Measurements from ENCODE around the gene MZF1.

Gene MZF1

DNA sequence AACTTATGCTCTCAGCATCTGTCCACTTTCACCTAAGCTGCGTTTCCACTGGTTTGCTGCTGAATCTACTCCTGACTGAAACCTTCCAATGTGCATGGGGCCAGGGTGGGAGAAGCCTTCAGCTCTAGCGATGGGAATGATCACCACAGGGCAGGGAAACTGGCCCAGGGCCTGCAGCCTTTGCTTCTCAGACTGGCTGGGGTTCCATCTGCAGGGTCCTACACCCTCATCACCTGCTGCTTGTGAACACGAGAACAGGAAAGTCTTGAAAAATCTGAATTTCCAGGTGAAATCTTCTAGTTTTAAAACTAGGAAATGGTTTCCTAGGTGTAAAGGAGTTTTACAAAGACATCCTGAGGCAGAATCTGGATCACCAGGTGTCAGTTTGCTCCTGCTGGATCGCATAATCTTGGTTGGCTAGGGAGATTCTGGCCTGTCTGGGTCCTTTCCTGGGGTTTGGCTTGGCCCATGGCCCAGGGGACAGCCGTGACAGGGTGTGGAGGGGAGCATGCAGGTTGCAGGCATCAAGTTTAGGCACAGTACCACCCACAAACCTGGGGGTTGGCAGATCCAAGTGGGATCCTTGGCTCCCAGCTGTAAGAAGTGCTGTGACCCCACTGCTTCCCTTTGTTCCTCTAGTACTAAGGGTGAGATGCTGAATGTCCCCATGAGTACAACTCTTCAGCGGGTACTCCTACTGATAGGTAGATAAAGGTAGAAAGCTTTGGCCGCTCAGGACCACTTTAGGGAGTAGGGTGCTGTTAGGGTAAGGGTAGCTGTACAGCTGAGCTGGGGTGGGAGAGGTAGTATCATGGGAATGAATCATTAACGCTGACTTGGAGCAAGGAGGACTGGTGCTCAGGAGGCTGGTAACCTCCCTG is 12.9 kb downstream of the MZF1 start:
- ChIA-PET CTCF (no interaction called here), POLR2A (interaction anchor here (0.6 to 5.4 kb wide), 17 partner anchors 8 to 233 kb away, joined by 3 to 58 read pairs (median 5); partner anchors contain the start of genes MZF1, TRIM28, ZBTB45 and ZNF324B)
- no peak for DNase-seq (ENCODE audit: extremely low spot score)
- TF ChIP-seq TARDBP (IDR thresholded peaks at IDR 0.05): no peak
- no peak for TF ChIP-seq CTBP1 (IDR thresholded peaks at IDR 0.05; ENCODE audit: borderline replicate concordance)
- no peak for TF ChIP-seq HDGF (IDR thresholded peaks at IDR 0.05; ENCODE audit: borderline replicate concordance)
- TF ChIP-seq, protein P1, sequence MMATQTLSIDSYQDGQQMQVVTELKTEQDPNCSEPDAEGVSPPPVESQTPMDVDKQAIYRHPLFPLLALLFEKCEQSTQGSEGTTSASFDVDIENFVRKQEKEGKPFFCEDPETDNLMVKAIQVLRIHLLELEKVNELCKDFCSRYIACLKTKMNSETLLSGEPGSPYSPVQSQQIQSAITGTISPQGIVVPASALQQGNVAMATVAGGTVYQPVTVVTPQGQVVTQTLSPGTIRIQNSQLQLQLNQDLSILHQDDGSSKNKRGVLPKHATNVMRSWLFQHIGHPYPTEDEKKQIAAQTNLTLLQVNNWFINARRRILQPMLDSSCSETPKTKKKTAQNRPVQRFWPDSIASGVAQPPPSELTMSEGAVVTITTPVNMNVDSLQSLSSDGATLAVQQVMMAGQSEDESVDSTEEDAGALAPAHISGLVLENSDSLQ (IDR thresholded peaks at IDR 0.05): no peak
- no peak for TF ChIP-seq ZNF384 (IDR thresholded peaks at IDR 0.05)
- TF ChIP-seq FOXM1 (IDR thresholded peaks at IDR 0.05; ENCODE audit: borderline replicate concordance): no peak
- TF ChIP-seq LEF1 (IDR thresholded peaks at IDR 0.05; ENCODE audit: borderline replicate concordance): no peak

DNA sequence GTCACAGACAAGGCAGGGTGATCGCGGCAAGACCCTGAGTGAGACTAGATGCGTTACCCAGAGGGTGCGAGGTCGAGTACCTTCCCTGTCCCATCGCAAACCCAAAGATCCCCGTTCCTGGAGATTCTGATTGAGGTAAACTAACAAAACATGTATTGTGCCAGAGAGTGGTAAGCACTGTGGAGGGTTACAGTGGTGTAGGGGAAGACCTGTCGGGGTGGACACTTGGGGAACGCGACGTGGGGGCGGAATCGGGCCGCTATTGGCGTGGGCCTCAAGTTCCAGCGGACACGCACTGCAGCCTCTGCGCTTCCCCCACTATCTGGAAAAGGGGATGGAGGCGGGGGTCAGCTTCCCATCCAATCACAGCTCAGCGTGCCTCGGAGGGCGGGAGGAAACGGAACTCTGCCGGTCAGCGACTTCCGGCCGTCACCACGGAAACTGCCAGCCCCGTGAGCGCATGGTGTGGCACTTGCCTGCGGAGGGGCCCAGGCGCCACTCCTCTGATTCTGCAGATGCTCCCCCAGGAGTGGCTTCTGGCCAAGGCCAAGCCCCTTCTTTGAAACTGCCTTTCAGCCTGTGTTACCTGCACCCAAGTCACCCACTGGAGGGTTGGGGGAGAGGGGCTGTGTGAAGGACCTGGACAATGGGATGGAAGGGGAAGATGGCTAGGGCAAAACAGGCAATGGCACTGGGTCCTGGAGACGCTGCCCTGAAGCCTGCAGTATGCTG is 13.7 kb downstream of the MZF1 start:
- CTCF ChIA-PET: no interaction called here
- POLR2A ChIA-PET: interaction anchor here (0.6 to 5.4 kb wide), 16 partner anchors 8 to 233 kb away, joined by 3 to 58 read pairs (median 4); partner anchors contain the start of genes MZF1, TRIM28, ZBTB45 and ZNF324B
- TF ChIP-seq L3MBTL2 (conservative IDR thresholded peaks at IDR 0.05) (peak; percentile 98), ARNT (IDR thresholded peaks at IDR 0.05) (no peak), ELF4 (IDR thresholded peaks at IDR 0.05) (peak; percentile 12; the same call in 1 of the 2 replicates), FOXK2 (IDR thresholded peaks at IDR 0.05) (no peak), NFRKB (IDR thresholded peaks at IDR 0.05) (peak; percentile 54; the same call in 1 of the 2 replicates), ZNF384 (IDR thresholded peaks at IDR 0.05) (no peak), SUZ12 (IDR thresholded peaks at IDR 0.05) (no peak), LEF1 (IDR thresholded peaks at IDR 0.05; ENCODE audit: borderline replicate concordance) (no peak), BHLHE40 (IDR thresholded peaks at IDR 0.05; ENCODE audit: borderline replicate concordance) (no peak), CTBP1 (IDR thresholded peaks at IDR 0.05; ENCODE audit: borderline replicate concordance) (no peak), TARDBP (IDR thresholded peaks at IDR 0.05) (no peak), HDGF (IDR thresholded peaks at IDR 0.05; ENCODE audit: borderline replicate concordance) (peak; percentile 40; the same call in 1 of the 2 replicates), FOXM1 (IDR thresholded peaks at IDR 0.05; ENCODE audit: borderline replicate concordance) (no peak), SP1 (IDR thresholded peaks at IDR 0.05) (no peak), FOXA1 (IDR thresholded peaks at IDR 0.05) (no peak)
- TF ChIP-seq, protein P1 (IDR thresholded peaks at IDR 0.05): no peak
- DNase-seq (ENCODE audit: extremely low spot score): peak; percentile 87

DNA sequence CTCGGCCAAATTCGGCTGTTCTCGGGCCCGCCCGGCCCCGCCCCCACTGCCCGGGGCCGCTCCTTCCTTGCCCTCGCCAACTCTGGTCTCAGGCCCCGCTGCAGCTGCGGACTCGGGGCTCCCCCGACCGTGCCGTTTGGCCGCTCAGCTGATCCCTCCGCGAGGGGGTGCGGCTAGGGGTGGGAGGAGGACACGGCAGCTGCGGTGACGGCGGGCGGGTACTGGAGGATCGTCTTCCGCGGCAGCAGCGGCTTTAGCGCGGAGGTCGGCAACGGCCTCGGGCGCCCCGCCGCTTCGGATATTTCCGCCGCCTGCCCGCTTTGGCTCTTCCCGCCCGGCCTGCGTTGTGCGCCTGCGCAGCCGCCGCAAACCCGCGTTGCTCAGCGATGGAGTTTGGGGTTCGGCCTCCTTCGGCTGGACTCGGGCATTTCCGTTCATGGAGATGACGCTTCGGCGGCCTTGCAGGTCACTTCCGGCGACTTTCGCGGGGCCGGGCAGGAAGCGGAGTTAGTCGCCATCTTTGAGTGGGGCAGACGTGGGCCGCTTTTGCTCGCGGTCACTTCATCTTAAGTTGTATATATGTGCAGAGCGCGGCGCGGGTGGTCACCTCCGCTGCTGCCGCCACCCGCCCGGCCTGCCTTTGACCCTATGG is 14.4 kb downstream of the MZF1 start:
- TF ChIP-seq HDGF (IDR thresholded peaks at IDR 0.05; ENCODE audit: borderline replicate concordance) (0 out of 2 replicates have a peak, but pooled peaks have one; percentile 21), NFRKB (IDR thresholded peaks at IDR 0.05) (no peak), LEF1 (IDR thresholded peaks at IDR 0.05; ENCODE audit: borderline replicate concordance) (no peak; the same call in 1 of the 2 replicates), FOXM1 (IDR thresholded peaks at IDR 0.05; ENCODE audit: borderline replicate concordance) (no peak), L3MBTL2 (conservative IDR thresholded peaks at IDR 0.05) (no peak; the same call in 1 of the 2 replicates), ARNT (IDR thresholded peaks at IDR 0.05) (no peak), BHLHE40 (IDR thresholded peaks at IDR 0.05; ENCODE audit: borderline replicate concordance) (no peak), FOXK2 (IDR thresholded peaks at IDR 0.05) (no peak)
- ChIA-PET CTCF (no interaction called here), POLR2A (interaction anchor here (0.9 to 5.4 kb wide), 17 partner anchors 9 to 232 kb away, joined by 3 to 58 read pairs (median 5); partner anchors contain the start of genes MZF1, TRIM28, ZBTB45 and ZNF324B)
- DNase-seq (ENCODE audit: extremely low spot score): peak; percentile 94

DNA sequence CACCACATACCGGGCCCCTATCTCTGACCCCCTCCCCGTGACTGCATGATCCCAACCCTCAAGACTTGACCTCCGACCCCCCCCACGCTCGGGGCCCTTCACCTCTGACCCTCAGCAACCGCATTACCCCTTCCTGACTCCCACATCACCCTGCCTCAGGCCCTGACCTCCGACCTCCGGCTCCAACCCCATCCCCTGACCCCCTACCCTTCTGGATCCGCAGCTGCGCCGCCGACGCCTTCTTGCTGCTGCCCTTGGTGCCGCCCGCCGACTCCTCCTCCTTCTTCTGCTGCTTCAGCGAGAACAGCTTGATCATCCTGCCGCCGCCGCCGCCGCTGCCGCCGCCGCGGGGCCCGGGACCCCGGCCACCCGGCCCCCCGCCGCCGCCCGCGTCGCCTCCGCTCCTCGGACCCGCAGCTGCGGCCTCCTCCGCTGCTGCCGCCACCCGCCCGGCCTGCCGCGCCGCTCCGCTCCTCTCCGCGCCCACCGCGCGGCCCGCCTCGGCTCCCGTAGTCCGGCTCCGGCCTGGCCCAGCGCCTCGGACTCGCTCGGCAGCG is 15.0 kb downstream of the MZF1 start, which contains the start of gene UBE2M:
UBE2M (minus strand) TSS at position 546 of the 557 bp plus-strand sequence; CDS start at position 316, 230 bp downstream.
- no peak for DNase-seq (ENCODE audit: extremely low spot score)
- CTCF ChIA-PET: no interaction called here
- POLR2A ChIA-PET: interaction anchor here (0.9 to 5.4 kb wide), 6 partner anchors 9 to 38 kb away, joined by 3 to 58 read pairs (median 10); partner anchors contain the start of genes TRIM28 and ZBTB45
- no peak for TF ChIP-seq CTBP1 (IDR thresholded peaks at IDR 0.05; ENCODE audit: borderline replicate concordance)

DNA sequence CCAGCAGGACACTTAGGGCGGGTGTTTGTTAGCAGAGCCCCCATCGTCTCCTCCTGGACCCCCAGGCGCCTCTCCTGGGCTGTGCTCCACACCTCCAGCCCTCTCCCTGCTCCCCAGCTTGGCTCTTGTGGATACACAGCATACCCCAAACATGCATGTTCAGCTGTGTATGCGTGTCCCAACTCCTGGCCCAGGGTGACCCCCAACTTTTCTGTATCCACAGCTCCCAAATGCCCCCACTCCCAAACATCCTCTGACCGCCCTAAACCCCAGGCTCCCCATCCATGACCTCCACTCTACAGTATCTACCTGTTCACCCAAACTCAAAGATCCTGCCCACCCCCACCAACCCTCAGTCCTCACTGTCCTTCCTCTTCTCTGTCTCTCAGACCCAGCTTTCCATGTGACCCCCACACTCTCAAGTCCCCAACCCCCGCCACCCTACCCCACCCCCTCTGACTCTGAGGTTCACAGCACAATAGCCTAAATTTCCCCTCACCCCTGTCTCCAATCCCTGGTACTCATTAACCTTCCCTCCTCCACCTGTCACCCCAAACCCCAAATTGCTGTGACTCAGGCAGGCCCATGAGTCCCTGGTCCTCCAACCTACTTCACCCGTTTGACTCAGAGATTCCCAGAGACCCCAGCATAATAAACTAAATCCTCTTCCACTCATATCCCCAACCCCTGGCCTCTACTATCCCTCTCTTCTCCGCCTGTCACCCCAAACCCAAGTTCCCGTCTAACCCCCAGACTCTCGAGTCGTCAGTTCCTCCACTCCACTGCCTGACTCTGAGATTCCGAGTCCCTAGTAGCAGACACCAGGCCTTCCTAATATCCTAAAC is 15.7 kb downstream of the MZF1 start:
- no peak for DNase-seq (ENCODE audit: extremely low spot score)
- ChIA-PET CTCF (no interaction called here), POLR2A (interaction anchor here (0.8 to 5.4 kb wide), 7 partner anchors 8 to 37 kb away, joined by 3 to 58 read pairs (median 5); partner anchors contain the start of genes TRIM28 and ZBTB45)
- TF ChIP-seq NFRKB (IDR thresholded peaks at IDR 0.05) (no peak), CTBP1 (IDR thresholded peaks at IDR 0.05; ENCODE audit: borderline replicate concordance) (no peak), FOXK2 (IDR thresholded peaks at IDR 0.05) (no peak), FOXM1 (IDR thresholded peaks at IDR 0.05; ENCODE audit: borderline replicate concordance) (no peak), SP1 (IDR thresholded peaks at IDR 0.05) (no peak), FOXA1 (IDR thresholded peaks at IDR 0.05) (no peak), ARNT (IDR thresholded peaks at IDR 0.05) (no peak), LEF1 (IDR thresholded peaks at IDR 0.05; ENCODE audit: borderline replicate concordance) (no peak), ELF4 (IDR thresholded peaks at IDR 0.05) (no peak), ZNF384 (IDR thresholded peaks at IDR 0.05) (no peak), BHLHE40 (IDR thresholded peaks at IDR 0.05; ENCODE audit: borderline replicate concordance) (no peak), TARDBP (IDR thresholded peaks at IDR 0.05) (no peak), L3MBTL2 (conservative IDR thresholded peaks at IDR 0.05) (no peak), HDGF (IDR thresholded peaks at IDR 0.05; ENCODE audit: borderline replicate concordance) (no peak), SUZ12 (IDR thresholded peaks at IDR 0.05) (no peak)
- TF ChIP-seq, protein P1 (IDR thresholded peaks at IDR 0.05): no peak
